Activated CD4-positive, alpha-beta T cell treated with anti-CD3 and anti-CD28 coated beads, Interleukin-2, amount 10 ng/mL, durations not matched to agents 7 days and 5 days (primary cell): ENCODE measurements around the gene MAPRE2. TPM values are rescaled to one million over a fixed set of nuclear protein-coding genes. Genes with fewer than 3 reads are reported as not detected.
A peak's percentile ranks its signal among the peaks of the same experiment; 100 is the strongest.

ENCODE experiments used
- CTCF ChIA-PET: fragments of 350-600 bp; sonication (Branson Sonifier 250); formaldehyde crosslinking; loops from one replicate; lab custom pipeline; 2021; ENCODE audit warnings: antibody characterized with exemption; lab: Charles Lee
- POLR2A ChIA-PET: fragments of 350-600 bp; sonication (Branson Sonifier 250); formaldehyde crosslinking; loops from one replicate; lab custom pipeline; 2021; ENCODE audit warnings: antibody characterized with exemption; lab: Charles Lee
- DNase-seq: peaks from one replicate; pipeline ENCODE4 v3.0.0-alpha.2; 2020
- H3K27ac Mint-ChIP-seq: one replicate; pipeline ENCODE4 v1.8.0; 2021; ENCODE audit warnings: mild to moderate bottlenecking, moderate library complexity, mixed read lengths
- H3K27me3 Mint-ChIP-seq: one replicate; pipeline ENCODE4 v1.8.0; 2021; ENCODE audit warnings: mixed read lengths
- H3K36me3 Mint-ChIP-seq: one replicate; pipeline ENCODE4 v1.8.0; 2021; ENCODE audit warnings: low read depth, mixed read lengths
- H3K4me1 Mint-ChIP-seq: one replicate; pipeline ENCODE4 v1.8.0; 2021; ENCODE audit warnings: mixed read lengths
- H3K4me3 Mint-ChIP-seq: one replicate; pipeline ENCODE4 v1.8.0; 2021; ENCODE audit warnings: mild to moderate bottlenecking, moderate library complexity, mixed read lengths
- H3K9me3 Mint-ChIP-seq: one replicate; pipeline ENCODE4 v1.8.0; 2021; ENCODE audit warnings: mixed read lengths
- total RNA-seq, 2 experiments: library from RNA; stranded (reverse); gene quantifications; one replicate each; pipeline ENCODE4 v1.2.3, GENCODE V29; 2021

The MAPRE2 gene
- 10 to 100 TPM; 48.6 to 61.9 TPM for total RNA-seq

DNA sequence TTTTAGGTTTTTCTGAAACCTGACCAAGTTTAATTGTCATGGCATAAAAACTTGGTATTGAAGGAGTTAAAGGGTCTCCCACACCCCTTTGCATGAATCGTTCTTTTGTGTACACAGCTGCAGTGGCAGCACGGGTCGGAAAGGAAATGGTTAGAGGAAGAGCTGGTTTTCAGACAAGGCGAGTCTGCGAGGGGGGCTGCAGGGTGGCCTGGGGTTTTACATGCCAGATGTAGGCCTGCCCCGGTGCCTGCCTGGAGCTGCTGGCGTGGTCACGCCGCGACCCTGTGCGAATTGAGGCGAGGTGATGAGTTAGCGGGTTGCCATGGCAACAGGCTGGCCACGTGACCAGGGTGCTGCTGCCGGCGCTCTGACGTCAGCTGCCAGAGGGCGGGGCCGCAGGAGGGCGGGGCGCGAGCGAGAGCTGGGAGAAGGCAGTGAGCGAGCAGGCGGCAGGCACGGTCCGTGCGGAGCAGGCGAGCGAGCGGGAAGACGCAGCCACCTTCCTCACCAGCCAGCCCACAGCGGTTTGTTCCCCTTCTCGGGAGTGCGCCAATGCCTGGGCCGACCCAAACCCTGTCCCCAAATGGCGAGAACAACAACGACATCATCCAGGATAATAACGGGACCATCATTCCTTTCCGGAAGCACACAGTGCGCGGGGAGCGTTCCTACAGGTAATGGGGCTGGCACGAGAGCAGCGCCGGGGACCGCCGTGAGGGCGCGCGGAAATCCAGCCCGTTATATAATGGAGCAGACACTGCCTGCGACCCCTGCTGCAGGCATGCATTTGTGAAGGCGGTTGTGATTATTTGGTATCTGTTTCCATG lies at the start of gene MAPRE2:
Gene MAPRE2, plus strand, starts transcription at position 426 of the 827 bp plus-strand sequence. Its CDS starts 127 bp downstream, at position 553.
- Mint-ChIP-seq H3K27ac (peak within 1 kb of the TSS; percentile 95), H3K9me3 (no peaks in the 10 kb centered on the region), H3K4me1 (peaks cover 50% of the 10 kb centered on the region), H3K36me3 (peaks cover 5% of the 10 kb centered on the region), H3K27me3 (no peaks in the 10 kb centered on the region), H3K4me3 (peak within 1 kb of the TSS; percentile 89)
- peak; percentile 99 for DNase-seq
- POLR2A ChIA-PET: interaction anchor here (0.6 to 2.1 kb wide), 4 partner anchors 12 to 248 kb away, joined by 3 to 11 read pairs (median 3); no protein-coding TSS in a partner anchor
- CTCF ChIA-PET: interaction anchor here (0.7 to 4.2 kb wide), 7 partner anchors 9 to 432 kb away, joined by 3 to 30 read pairs (median 4); no protein-coding TSS in a partner anchor

DNA sequence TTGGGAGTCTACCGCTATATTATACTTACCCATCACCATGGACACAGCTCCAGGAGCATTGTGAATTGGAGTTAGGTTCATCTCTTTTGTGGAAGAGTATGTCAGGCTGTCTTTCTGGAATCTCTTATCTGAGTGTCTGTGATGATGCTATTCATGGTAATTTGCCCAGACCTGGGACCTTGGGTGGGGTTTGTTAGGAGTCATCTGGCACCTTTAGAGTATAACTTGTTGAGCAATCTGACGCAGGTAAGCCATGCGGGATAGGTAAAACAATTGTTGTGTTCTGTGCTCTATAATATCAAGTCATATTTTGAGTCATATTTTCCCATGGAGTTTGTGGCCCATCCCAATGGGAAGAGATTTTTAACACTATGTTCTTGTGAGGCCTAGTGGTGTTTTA lies 49.7 kb upstream of the MAPRE2 start:
- POLR2A ChIA-PET: no interaction called here
- CTCF ChIA-PET: no interaction called here
- Mint-ChIP-seq H3K27me3 (no peaks in the 10 kb centered on the region), H3K4me3 (no peak overlapping the region), H3K36me3 (no peaks in the 10 kb centered on the region), H3K4me1 (no peaks in the 10 kb centered on the region), H3K9me3 (no peaks in the 10 kb centered on the region), H3K27ac (no peak overlapping the region)
- DNase-seq: no peak

DNA sequence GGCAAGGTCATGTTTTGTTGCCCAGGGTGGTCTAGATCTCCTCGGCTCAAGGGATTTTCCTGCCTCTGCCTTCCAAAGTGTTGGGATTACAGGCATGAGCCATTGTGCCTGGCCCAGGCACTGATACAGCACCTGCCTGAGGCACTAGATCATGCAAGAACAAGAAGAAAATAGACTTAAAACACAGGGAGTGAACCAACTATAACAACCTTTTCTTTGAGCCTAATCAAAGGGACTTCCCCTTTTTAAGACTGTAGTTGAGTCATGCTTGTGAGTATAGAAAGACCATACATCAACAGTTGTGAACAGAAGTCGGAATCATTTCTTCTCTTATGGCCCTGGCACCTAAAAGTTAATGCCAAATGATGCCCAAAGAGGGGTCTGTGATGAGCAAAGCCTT lies 47.9 kb upstream of the MAPRE2 start:
- no peak for DNase-seq
- Mint-ChIP-seq H3K4me1 (no peaks in the 10 kb centered on the region), H3K27ac (no peak overlapping the region), H3K27me3 (no peaks in the 10 kb centered on the region), H3K4me3 (no peak overlapping the region), H3K36me3 (no peaks in the 10 kb centered on the region), H3K9me3 (no peaks in the 10 kb centered on the region)
- ChIA-PET POLR2A (no interaction called here), CTCF (interaction anchor here (1.7 kb wide), 1 partner anchor 13 kb away, joined by 4 read pairs; no protein-coding TSS in a partner anchor)

DNA sequence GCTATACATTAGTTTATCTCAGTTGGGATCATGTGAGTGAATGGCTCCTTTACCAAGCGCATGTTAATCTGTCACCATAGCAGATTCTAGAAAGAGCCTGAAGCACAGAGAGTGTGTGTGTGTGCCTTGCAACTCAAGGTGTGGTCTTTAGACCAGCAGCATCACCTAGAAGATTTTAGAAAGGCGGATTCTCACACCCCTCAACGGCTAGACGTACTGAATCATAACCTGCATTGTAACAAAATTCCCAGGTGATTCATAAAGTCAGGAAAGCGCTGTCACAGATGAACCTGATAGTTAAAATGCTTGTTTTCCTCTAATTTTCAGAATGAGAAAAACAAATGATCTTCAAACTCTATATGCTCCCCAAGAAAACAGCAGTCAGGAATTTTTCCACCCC lies 45.5 kb upstream of the MAPRE2 start:
- H3K27ac Mint-ChIP-seq: no peak overlapping the region
- H3K4me3 Mint-ChIP-seq: no peak overlapping the region
- POLR2A ChIA-PET: no interaction called here
- H3K36me3 Mint-ChIP-seq: no peaks in the 10 kb centered on the region
- H3K27me3 Mint-ChIP-seq: no peaks in the 10 kb centered on the region
- CTCF ChIA-PET: no interaction called here
- H3K9me3 Mint-ChIP-seq: no peaks in the 10 kb centered on the region
- no peaks in the 10 kb centered on the region for H3K4me1 Mint-ChIP-seq
- DNase-seq: no peak

DNA sequence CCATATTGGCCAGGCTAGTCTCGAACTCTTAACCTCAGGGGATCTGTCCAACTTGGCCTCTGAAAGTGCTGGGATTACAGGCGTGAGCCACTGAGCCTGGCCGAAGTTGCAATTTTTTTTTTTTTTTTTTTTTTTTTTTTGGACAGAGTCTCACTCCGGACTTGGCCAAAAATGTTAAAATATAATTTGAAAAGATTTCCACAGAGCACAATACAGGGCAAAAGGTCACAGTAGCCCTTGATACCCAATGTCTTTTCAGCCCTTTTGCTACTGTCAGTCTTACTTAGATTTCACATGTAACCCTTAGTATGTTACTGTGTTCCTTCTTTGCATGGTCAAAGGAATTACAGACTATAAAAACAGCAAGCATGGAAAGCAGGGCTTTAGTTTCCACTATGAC lies 42.6 kb upstream of the MAPRE2 start:
- Mint-ChIP-seq H3K4me1 (no peaks in the 10 kb centered on the region), H3K4me3 (no peak overlapping the region), H3K27ac (no peak overlapping the region), H3K36me3 (no peaks in the 10 kb centered on the region), H3K27me3 (no peaks in the 10 kb centered on the region), H3K9me3 (no peaks in the 10 kb centered on the region)
- POLR2A ChIA-PET: no interaction called here
- DNase-seq: no peak
- CTCF ChIA-PET: no interaction called here

DNA sequence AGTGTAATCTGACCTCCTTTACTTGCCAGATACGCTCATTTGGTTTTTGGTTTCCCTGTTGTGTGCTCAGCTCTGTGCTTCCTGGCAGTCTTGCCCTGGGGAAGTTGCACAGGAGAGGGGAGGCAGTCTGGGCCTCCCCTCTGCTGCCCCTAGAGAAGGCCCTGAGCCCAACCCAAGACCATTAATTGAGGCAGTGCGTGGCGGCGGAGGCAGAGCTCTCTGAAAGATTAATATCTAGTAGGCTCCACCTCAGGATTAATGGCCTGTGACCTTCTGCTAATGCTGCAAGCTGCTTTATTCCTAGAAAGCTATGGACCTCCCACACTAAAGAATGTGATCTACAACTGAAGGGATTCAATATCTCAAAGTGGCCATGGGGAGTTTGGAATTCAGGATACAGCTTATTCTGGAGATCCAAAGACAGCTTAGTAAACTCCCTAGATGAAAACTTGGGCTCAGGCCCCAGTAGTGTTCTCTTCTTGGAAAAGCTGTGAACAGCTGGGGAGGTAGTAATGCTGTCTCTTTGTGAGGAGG lies 41.4 kb upstream of the MAPRE2 start:
- Mint-ChIP-seq H3K9me3 (no peaks in the 10 kb centered on the region), H3K27me3 (no peaks in the 10 kb centered on the region), H3K36me3 (no peaks in the 10 kb centered on the region), H3K4me1 (no peaks in the 10 kb centered on the region), H3K27ac (no peak overlapping the region), H3K4me3 (no peak overlapping the region)
- ChIA-PET POLR2A (no interaction called here), CTCF (no interaction called here)
- DNase-seq: no peak

DNA sequence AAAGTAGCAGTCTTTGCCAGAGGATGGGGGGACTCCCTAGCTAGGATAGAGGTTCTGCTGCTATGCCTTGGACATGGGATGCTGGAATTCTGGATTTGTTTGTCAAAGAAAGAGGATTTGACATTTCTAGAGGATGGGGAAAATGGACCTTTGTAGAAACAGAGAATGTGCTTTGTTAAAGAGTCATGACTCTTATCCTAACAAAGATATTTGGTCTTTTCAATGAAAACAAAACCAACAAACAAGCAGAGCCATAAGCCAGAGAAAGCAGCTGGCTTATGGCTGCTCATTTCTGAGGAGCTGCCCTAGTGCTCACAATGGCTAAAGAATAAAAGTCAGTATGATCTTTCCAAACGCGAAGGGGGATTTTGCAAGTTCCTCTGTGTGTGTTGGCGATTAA lies 40.8 kb upstream of the MAPRE2 start:
- no peak overlapping the region for H3K4me3 Mint-ChIP-seq
- no peak overlapping the region for H3K27ac Mint-ChIP-seq
- H3K36me3 Mint-ChIP-seq: no peaks in the 10 kb centered on the region
- no peaks in the 10 kb centered on the region for H3K27me3 Mint-ChIP-seq
- H3K9me3 Mint-ChIP-seq: no peaks in the 10 kb centered on the region
- H3K4me1 Mint-ChIP-seq: no peaks in the 10 kb centered on the region
- ChIA-PET CTCF (no interaction called here), POLR2A (no interaction called here)
- DNase-seq: no peak

DNA sequence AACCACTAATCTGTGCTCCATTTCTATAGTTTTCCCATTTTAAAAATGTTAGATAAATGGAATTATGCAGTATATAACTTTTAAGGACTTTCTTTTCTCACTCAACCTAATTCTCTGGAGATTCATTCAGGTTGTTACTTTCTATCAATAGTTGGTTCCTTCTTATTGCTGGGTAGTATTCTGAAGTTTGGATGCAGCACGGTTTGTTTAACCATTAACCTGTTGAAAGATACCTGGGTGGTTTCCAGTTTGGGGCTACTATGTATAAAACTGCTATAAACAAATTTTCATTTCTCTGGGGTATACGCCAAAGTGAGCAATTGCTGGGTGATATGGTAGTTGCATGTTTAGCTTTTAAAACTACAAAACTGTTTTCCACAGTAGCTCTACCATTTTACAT lies 39.1 kb upstream of the MAPRE2 start:
- CTCF ChIA-PET: no interaction called here
- Mint-ChIP-seq H3K4me3 (no peak overlapping the region), H3K27me3 (no peaks in the 10 kb centered on the region), H3K36me3 (no peaks in the 10 kb centered on the region), H3K9me3 (no peaks in the 10 kb centered on the region), H3K4me1 (no peaks in the 10 kb centered on the region), H3K27ac (no peak overlapping the region)
- POLR2A ChIA-PET: no interaction called here
- DNase-seq: no peak

DNA sequence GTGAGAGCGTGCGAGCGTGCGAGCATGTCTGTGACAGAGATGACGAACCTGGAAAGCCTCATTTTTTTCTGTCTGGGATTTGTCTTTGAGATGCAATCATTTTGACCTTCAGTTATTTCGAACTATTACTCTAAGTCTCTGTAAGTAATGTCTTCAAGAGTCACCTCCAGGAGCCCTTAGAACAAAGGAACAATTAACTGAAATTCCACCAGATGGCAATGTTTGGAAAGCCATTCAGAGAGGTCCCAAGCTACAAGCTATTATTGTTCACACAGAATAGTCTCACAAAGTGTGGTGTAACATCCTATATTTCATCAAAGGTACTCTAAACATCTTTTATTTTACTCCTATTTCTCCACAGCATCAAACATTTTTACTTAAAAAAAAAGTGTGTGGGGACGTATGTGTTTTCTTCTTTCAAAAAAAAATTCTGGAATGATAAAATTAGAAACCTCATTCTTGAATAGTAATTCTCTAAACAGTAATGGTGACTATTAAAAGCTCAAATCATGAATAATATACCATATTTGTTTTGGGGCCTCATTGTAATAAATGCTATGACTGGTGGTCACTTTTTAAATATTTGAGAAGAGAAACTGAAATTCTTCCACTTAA lies 35.1 kb upstream of the MAPRE2 start:
- ChIA-PET CTCF (interaction anchor here (0.5 to 1.6 kb wide), 4 partner anchors 12 to 343 kb away, joined by 3 to 4 read pairs (median 4); partner anchors contain the start of gene MAPRE2), POLR2A (no interaction called here)
- H3K4me3 Mint-ChIP-seq: no peak overlapping the region
- no peaks in the 10 kb centered on the region for H3K9me3 Mint-ChIP-seq
- no peaks in the 10 kb centered on the region for H3K36me3 Mint-ChIP-seq
- H3K4me1 Mint-ChIP-seq: no peaks in the 10 kb centered on the region
- no peaks in the 10 kb centered on the region for H3K27me3 Mint-ChIP-seq
- no peak overlapping the region for H3K27ac Mint-ChIP-seq
- peak; percentile 43 for DNase-seq

DNA sequence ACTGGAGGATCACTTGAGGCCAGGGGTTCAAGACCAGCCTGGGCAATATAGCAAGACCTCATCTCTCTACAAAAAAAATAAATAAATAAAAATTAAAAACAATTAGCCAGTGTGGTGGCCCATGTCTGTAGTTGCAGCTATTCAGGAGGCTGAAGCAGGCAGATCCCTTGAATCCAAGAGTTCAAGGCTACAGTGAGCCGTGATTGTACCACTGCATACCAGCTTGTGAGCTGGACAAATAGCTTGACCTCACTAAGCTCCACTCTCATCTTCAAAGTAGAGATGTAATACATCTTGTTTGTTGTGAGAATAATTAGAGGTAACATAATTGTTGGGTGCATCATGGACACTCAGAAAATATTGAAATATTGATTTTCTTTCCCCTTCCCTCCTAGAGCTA lies 31.1 kb upstream of the MAPRE2 start:
- DNase-seq: no peak
- CTCF ChIA-PET: interaction anchor here (0.7 to 2.0 kb wide), 2 partner anchors 16 to 106 kb away, joined by 3 to 8 read pairs; no protein-coding TSS in a partner anchor
- H3K27me3 Mint-ChIP-seq: no peaks in the 10 kb centered on the region
- H3K4me3 Mint-ChIP-seq: no peak overlapping the region
- no peaks in the 10 kb centered on the region for H3K36me3 Mint-ChIP-seq
- H3K4me1 Mint-ChIP-seq: no peaks in the 10 kb centered on the region
- H3K9me3 Mint-ChIP-seq: no peaks in the 10 kb centered on the region
- POLR2A ChIA-PET: no interaction called here
- H3K27ac Mint-ChIP-seq: no peak overlapping the region

DNA sequence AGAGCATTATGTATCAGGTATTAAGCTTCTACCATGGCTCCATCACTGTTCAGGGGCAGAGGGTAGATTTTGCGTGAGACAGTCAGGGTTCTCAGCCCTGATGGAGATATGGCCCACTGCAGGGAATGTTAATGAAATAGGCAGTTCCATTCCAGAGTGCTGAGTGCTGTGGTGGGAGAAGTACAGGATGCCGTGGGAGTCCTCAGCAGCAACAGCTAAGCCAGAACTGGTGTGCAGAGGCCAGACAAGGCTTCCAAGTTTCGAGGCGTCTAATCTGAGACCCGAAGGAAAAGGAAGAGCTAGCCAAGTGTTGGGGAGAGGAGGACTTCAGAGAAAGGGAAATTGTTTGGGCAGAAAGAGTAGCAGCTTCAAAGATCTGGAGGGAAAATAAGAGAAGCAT lies 30.2 kb upstream of the MAPRE2 start:
- no peaks in the 10 kb centered on the region for H3K36me3 Mint-ChIP-seq

DNA sequence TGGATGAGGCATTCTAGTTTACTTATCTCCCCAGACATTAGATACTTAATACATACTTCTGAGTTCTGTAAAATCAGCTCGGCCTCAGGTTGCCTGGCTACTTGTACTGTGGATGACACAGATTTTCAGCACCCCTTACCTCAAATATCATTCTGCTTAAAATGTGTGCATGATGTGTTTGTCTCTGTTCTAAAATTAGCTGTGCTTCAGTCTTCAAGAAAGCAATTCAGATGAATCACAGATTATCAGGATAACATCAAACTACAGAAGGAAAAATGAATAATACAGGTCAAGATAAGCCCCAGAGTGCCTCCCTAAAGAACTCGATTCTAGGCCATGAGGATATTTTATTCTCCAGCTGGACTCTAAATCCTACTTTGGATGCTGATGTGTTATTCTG lies 21.3 kb upstream of the MAPRE2 start:
- CTCF ChIA-PET: interaction anchor here (2.0 kb wide), 1 partner anchor 10 kb away, joined by 6 read pairs; no protein-coding TSS in a partner anchor
- H3K27me3 Mint-ChIP-seq: peaks cover 3% of the 10 kb centered on the region

More for the DNA sequence above, 30.2 kb upstream of the MAPRE2 start:
- no peak for DNase-seq
- Mint-ChIP-seq H3K9me3 (no peaks in the 10 kb centered on the region), H3K4me1 (no peaks in the 10 kb centered on the region), H3K4me3 (no peak overlapping the region), H3K27ac (no peak overlapping the region), H3K27me3 (no peaks in the 10 kb centered on the region)
- ChIA-PET CTCF (interaction anchor here (2.0 kb wide), 1 partner anchor 15 kb away, joined by 8 read pairs; no protein-coding TSS in a partner anchor), POLR2A (no interaction called here)

More for the DNA sequence above, 21.3 kb upstream of the MAPRE2 start:
- POLR2A ChIA-PET: no interaction called here
- Mint-ChIP-seq H3K36me3 (no peaks in the 10 kb centered on the region), H3K9me3 (no peaks in the 10 kb centered on the region), H3K4me1 (no peaks in the 10 kb centered on the region), H3K27ac (no peak overlapping the region), H3K4me3 (no peak overlapping the region)
- DNase-seq: no peak
